Common myeloid progenitor, CD34-positive (primary cell): ENCODE measurements around the gene SNAP23. TPM values are rescaled to one million over a fixed set of nuclear protein-coding genes. Genes with fewer than 3 reads are reported as not detected.

Experiments used
- CTCF ChIA-PET: fragments of 350-600 bp; sonication (Branson Sonifier 250); formaldehyde crosslinking; loops from one replicate; lab custom pipeline; 2021; ENCODE audit warnings: antibody characterized with exemption; lab: Charles Lee
- POLR2A ChIA-PET: fragments of 350-600 bp; sonication (Branson Sonifier 250); formaldehyde crosslinking; loops from one replicate; lab custom pipeline; 2021; ENCODE audit warnings: antibody characterized with exemption; lab: Charles Lee
- DNase-seq, 3 donors: peaks; one replicate each; pipeline versions ENCODE4 v3.0.0 to v3.0.0-alpha.2; 2013
- H3K27ac ChIP-seq, 2 experiments: 1 replicate in 1 of 2; 2 replicates in 1 of 2; pipeline ENCODE4 v1.7.0; 2013; ENCODE audit warnings: inconsistent platforms in 2 of 2, low read length in 2 of 2, mild to moderate bottlenecking in 2 of 2, low read depth in 1 of 2, moderate library complexity in 1 of 2; ENCODE audit not compliant: severe bottlenecking in 2 of 2, insufficient read depth in 1 of 2, poor library complexity in 1 of 2
- H3K27me3 ChIP-seq, 5 experiments: replicated peaks in 2 of 5; 1 replicate in 3 of 5; 2 replicates in 2 of 5; pipeline versions ENCODE4 v1.6.1 to v1.7.0; 2013; ENCODE audit warnings: low read length in 4 of 5, mild to moderate bottlenecking in 2 of 5, moderate library complexity in 2 of 5, inconsistent platforms in 1 of 5; ENCODE audit not compliant: insufficient read depth in 5 of 5, control insufficient read depth in 4 of 5
- H3K36me3 ChIP-seq, 4 experiments: 1 replicate in 2 of 4; 2 replicates in 2 of 4; pipeline versions ENCODE4 v1.6.1 to v1.7.0; 2013; ENCODE audit warnings: low read length in 3 of 4, control low read depth in 1 of 4, mild to moderate bottlenecking in 1 of 4; ENCODE audit not compliant: control insufficient read depth in 4 of 4, insufficient read depth in 4 of 4
- H3K4me1 ChIP-seq, 4 experiments: 1 replicate in 3 of 4; 2 replicates in 1 of 4; pipeline versions ENCODE4 v1.6.1 to v1.7.1; 2013; ENCODE audit warnings: low read length in 3 of 4, mild to moderate bottlenecking in 3 of 4, control low read depth in 1 of 4, inconsistent platforms in 1 of 4, moderate library complexity in 1 of 4; ENCODE audit not compliant: control insufficient read depth in 4 of 4, insufficient read depth in 4 of 4; ENCODE audit errors: control extremely low read depth in 1 of 4
- H3K4me3 ChIP-seq, 7 experiments: 1 replicate in 4 of 7; 2 replicates in 3 of 7; pipeline versions ENCODE4 v1.5.1 to v1.7.0; 2013; ENCODE audit warnings: mild to moderate bottlenecking in 7 of 7, low read length in 6 of 7, moderate library complexity in 6 of 7, inconsistent platforms in 2 of 7, low read depth in 2 of 7, control low read depth in 1 of 7; ENCODE audit not compliant: insufficient read depth in 4 of 7, control insufficient read depth in 1 of 7; ENCODE audit errors: extremely low read depth in 1 of 7
- H3K9me3 ChIP-seq, 5 experiments: 1 replicate in 4 of 5; 2 replicates in 1 of 5; pipeline versions ENCODE4 v1.6.1 to v1.7.1; 2013; ENCODE audit warnings: low read length in 4 of 5, mild to moderate bottlenecking in 2 of 5, inconsistent platforms in 1 of 5, low read depth in 1 of 5, moderate library complexity in 1 of 5; ENCODE audit not compliant: control insufficient read depth in 4 of 5, insufficient read depth in 2 of 5; ENCODE audit errors: control extremely low read depth in 1 of 5
- WGBS: methylation state at CpG from one replicate; pipeline ENCODE4 v1.1.5; 2013; ENCODE audit not compliant: insufficient coverage; 5-methylcytosine and 5-hydroxymethylcytosine counted together
- polyA plus RNA-seq: library from polyadenylated mRNA; unstranded; fragments of 120-200 nt; gene quantifications from one replicate; pipeline ENCODE4 v1.2.1, GENCODE V29; 2013

SNAP23 gene
- polyA plus RNA-seq = 111 TPM

DNA sequence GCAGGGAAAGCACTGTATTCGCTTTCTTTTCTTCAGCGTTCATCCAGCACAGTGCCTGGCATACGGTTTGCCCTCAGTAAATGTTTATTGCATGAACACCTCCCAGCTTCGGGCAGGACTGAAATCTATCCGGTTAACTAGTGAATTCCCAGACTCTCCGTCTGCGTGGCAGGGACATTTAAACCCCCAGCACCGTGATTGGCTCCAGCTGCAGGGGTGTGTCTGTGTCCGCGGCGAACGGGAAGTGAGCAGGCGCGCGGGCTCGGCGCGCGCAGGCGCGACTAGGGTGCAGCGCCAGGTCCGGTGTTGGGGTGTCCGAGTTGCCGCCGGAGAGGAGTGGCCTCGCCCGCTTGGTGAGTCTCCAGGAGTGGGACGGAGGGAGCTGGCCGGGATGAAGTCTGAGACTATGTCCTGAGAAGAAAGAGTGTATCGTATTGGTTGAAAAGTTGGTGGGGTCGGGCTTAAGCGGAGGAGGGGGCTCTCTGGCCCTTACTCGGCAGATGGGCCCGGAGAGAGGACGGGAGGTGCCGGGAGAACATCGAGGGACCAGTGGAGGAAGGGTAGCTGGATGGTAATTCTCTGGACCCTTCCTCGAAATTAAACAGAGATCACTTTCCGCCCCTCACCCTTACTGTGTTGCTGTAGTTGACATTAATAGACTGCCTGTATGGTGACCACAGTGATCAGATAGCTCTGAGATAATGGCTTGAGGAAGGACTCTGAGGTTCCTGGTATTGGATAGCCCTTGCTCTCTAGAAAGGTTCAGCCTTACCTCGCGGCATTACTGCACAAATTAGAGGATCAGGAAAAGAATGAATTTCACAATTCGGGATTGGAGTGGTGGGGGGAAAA is at the start of gene SNAP23:
TSS of gene SNAP23 (plus strand) at position 274 of the 852 bp plus-strand sequence. CDS start 16,213 bp downstream, outside the sequence.
- CTCF ChIA-PET = interaction anchor here (0.6 to 1.7 kb wide), 6 partner anchors 9 to 24 kb away, joined by 3 to 6 read pairs (median 4); no protein-coding TSS in a partner anchor
- H3K27me3 ChIP-seq = no peaks in the 10 kb centered on the region
- H3K36me3 ChIP-seq = no peaks in the 10 kb centered on the region
- POLR2A ChIA-PET = interaction anchor here (1.2 to 1.4 kb wide), 2 partner anchors 8 to 15 kb away, joined by 3 to 4 read pairs; no protein-coding TSS in a partner anchor
- peak within 1 kb of the TSS; percentile 81 to 97 (median 90) for H3K4me3 ChIP-seq
- DNase-seq = peak; percentile 78 to 87 (median 83)
- peaks cover 25 to 68% (median 46%) of the 10 kb centered on the region in 4 experiments for H3K4me1 ChIP-seq
- peak within 1 kb of the TSS; percentile 68 to 86 for H3K27ac ChIP-seq
- 0% methylated on average over 35 of the region's 43 CpGs for WGBS
- no peaks in the 10 kb centered on the region for H3K9me3 ChIP-seq

DNA sequence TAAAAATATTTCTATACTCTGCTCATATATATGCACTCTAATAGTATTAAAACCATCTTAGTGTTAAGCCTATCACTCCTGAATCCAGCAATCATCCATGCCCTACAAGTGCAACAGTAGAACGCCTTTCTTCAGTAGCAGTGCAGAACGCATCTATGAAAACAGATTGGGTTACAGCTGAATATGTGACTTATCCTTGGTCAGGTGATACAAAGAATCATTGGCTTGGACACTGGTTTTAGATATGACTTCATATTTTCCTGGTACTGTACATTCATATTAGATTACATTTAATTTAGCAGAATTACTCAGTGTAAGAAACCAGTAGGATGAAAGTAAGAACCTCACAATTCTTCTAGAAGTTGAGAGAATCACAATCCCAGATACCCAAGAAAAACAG is 47.8 kb upstream of the SNAP23 start:
- Histone ChIP-seq H3K27me3 (no peaks in the 10 kb centered on the region), H3K4me1 (no peaks in the 10 kb centered on the region), H3K9me3 (no peaks in the 10 kb centered on the region), H3K36me3 (peaks cover 29 to 71% (median 55%) of the 10 kb centered on the region in 4 experiments), H3K4me3 (no peak overlapping the region), H3K27ac (no peak overlapping the region)
- CTCF ChIA-PET = no interaction called here
- POLR2A ChIA-PET = no interaction called here
- no peak for DNase-seq
- 100% methylated on average over 2 of the region's 2 CpGs for WGBS

DNA sequence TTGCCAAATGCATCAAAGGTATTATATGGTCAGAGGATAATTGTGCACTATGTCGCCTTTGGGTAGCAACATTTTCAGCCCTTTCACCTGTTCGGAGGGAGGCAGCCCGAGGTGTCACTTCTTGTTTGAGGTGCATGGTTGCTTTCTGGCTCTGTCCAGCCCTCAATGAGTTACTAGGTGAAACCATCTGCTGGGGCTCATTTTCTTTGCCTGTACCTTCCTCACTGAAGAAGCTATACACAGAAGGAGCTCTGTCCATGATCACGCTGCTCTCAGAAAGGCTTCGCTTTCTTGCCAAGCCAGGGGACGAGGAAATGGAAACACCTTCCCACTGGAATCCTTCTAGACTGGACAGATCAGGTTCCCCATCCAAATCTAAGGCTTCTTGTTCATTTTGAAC is 47.2 kb upstream of the SNAP23 start:
- Histone ChIP-seq H3K27me3 (no peaks in the 10 kb centered on the region), H3K27ac (no peak overlapping the region), H3K36me3 (peaks cover 26 to 73% (median 55%) of the 10 kb centered on the region in 4 experiments), H3K9me3 (no peaks in the 10 kb centered on the region), H3K4me3 (no peak overlapping the region), H3K4me1 (no peaks in the 10 kb centered on the region)
- POLR2A ChIA-PET = interaction anchor here (0.6 kb wide), 1 partner anchor 276 kb away, joined by 3 read pairs; no protein-coding TSS in a partner anchor
- DNase-seq = no peak
- CTCF ChIA-PET = no interaction called here
- WGBS = 97% methylated on average over 4 of the region's 6 CpGs

- peaks cover 21 to 66% (median 47%) of the 10 kb centered on the region in 4 experiments for H3K36me3 ChIP-seq
- no peaks in the 10 kb centered on the region for H3K9me3 ChIP-seq
- DNase-seq = no peak
- CTCF ChIA-PET = no interaction called here
- POLR2A ChIA-PET = interaction anchor here (0.6 kb wide), 1 partner anchor 9 kb away, joined by 3 read pairs; no protein-coding TSS in a partner anchor
- no peaks in the 10 kb centered on the region for H3K4me1 ChIP-seq
- no peak overlapping the region for H3K4me3 ChIP-seq
- H3K27ac ChIP-seq = no peak overlapping the region
- no peaks in the 10 kb centered on the region for H3K27me3 ChIP-seq
- 97% methylated on average over 11 of the region's 13 CpGs for WGBS
Measured at GRCh38 chr15:42449770-42450424, 45.5 kb upstream of the SNAP23 start.

DNA sequence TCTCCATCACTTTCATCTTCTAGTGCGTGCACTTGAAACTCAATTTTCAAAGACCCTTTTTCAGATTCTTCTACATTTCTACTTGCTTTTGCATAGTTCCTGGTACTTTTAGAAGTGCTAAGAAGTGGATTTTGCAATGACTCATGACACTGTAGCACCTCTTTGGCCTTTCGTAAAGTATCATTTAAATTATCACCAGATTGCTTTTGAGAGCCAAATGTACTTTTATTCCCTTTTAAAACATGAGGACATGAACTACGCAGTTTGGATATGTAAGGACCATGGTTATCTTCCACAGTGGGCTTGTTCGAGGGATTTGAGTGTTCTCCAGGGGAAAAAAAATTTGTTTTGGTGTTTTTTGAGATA is 45.0 kb upstream of the SNAP23 start:
- Histone ChIP-seq H3K36me3 (peaks cover 21 to 61% (median 45%) of the 10 kb centered on the region in 4 experiments), H3K27ac (no peak overlapping the region), H3K4me1 (no peaks in the 10 kb centered on the region), H3K27me3 (no peaks in the 10 kb centered on the region), H3K9me3 (no peaks in the 10 kb centered on the region), H3K4me3 (no peak overlapping the region)
- ChIA-PET CTCF (no interaction called here), POLR2A (no interaction called here)
- 100% methylated on average over 4 of the region's 4 CpGs for WGBS
- no peak for DNase-seq

- no CpG with 5 or more reads among the region's 3 CpGs for WGBS
- H3K36me3 ChIP-seq = peaks cover 12 to 39% (median 22%) of the 10 kb centered on the region in 4 experiments
- H3K27ac ChIP-seq = no peak overlapping the region
- H3K4me3 ChIP-seq = no peak overlapping the region
- peaks cover 0 to 5% (median 0%) of the 10 kb centered on the region in 4 experiments for H3K4me1 ChIP-seq
- H3K27me3 ChIP-seq = no peaks in the 10 kb centered on the region
- no peak for DNase-seq
- CTCF ChIA-PET = interaction anchor here (1.3 kb wide), 1 partner anchor 8 kb away, joined by 3 read pairs; no protein-coding TSS in a partner anchor
- H3K9me3 ChIP-seq = no peaks in the 10 kb centered on the region
- POLR2A ChIA-PET = no interaction called here
Measured at GRCh38 chr15:42453826-42454225, 41.6 kb upstream of the SNAP23 start.
